T-cell (primary cell): ENCODE data around the gene CCR5AS.
"Not testable (repeated sequence)": the region's sequence is repeated elsewhere in the genome, so short reads cannot be mapped to it uniquely, and the experiment has no call there.

ENCODE experiments used
- ATAC-seq, 4 experiments: fragments of 200-7000 bp in 3 of 4; fragments of 150-1000 bp in 1 of 4; cut with Tn5 transposase; replicated peaks in 1 of 4; 1 replicate in 3 of 4; 2 replicates in 1 of 4; pipeline ENCODE4 v1.10.0; 2021; ENCODE audit warnings: moderate library complexity in 3 of 4, mild to moderate bottlenecking in 2 of 4, moderate number of reproducible peaks in 1 of 4
- CTCF ChIA-PET, 2 donors: fragments of 300-600 bp; sonication (Branson Sonifier 250); formaldehyde crosslinking; loops; one replicate each; lab custom pipeline; 2022; ENCODE audit warnings: antibody characterized with exemption in 2 of 2; lab: Charles Lee
- POLR2A ChIA-PET, 2 donors: fragments of 300-600 bp; sonication (Branson Sonifier 250); formaldehyde crosslinking; loops; one replicate each; lab custom pipeline; 2022; ENCODE audit warnings: antibody characterized with exemption in 2 of 2; lab: Charles Lee
- DNase-seq, 35 experiments: peaks; one replicate each; pipeline versions ENCODE4 v3.0.0 to v3.0.0-alpha.2; 2013 to 2023
- H3K27ac ChIP-seq: one replicate; pipeline ENCODE4 v1.5.1; 2013; ENCODE audit warnings: low read length
- H3K27me3 ChIP-seq, 2 experiments: replicated peaks in 1 of 2; 1 replicate in 1 of 2; 2 replicates in 1 of 2; pipeline versions ENCODE4 v1.6.1 to v1.7.0; 2013; ENCODE audit warnings: low read length in 1 of 2, mixed read lengths in 1 of 2; ENCODE audit not compliant: control insufficient read depth in 2 of 2, insufficient read depth in 2 of 2; ENCODE audit errors: extremely low read depth in 1 of 2
- H3K36me3 ChIP-seq, 2 donors: 1 replicate in 1 of 2; 2 replicates in 1 of 2; pipeline versions ENCODE4 v1.6.1 to v1.7.0; 2013; ENCODE audit warnings: low read length in 1 of 2; ENCODE audit not compliant: control insufficient read depth in 2 of 2, insufficient read depth in 1 of 2; ENCODE audit errors: extremely low read depth in 1 of 2
- H3K4me1 ChIP-seq, 2 experiments: 1 replicate in 1 of 2; 2 replicates in 1 of 2; pipeline versions ENCODE4 v1.6.1 to v1.7.0; 2013; ENCODE audit warnings: low read length in 2 of 2, mixed read lengths in 1 of 2; ENCODE audit not compliant: insufficient read depth in 2 of 2, control insufficient read depth in 1 of 2; ENCODE audit errors: extremely low read depth in 1 of 2
- H3K4me3 ChIP-seq, 2 donors: 1 replicate in 1 of 2; 2 replicates in 1 of 2; pipeline versions ENCODE4 v1.5.1 to v1.7.0; 2013; ENCODE audit warnings: mild to moderate bottlenecking in 2 of 2, low read length in 1 of 2, moderate library complexity in 1 of 2; ENCODE audit not compliant: control insufficient read depth in 1 of 2; ENCODE audit errors: extremely low read depth in 1 of 2
- H3K9me3 ChIP-seq: 2 replicates; pipeline ENCODE4 v1.7.0; 2013
- H3K27ac Mint-ChIP-seq, 2 donors: one replicate each; pipeline ENCODE4 v1.8.0; 2020 to 2021; ENCODE audit warnings: mild to moderate bottlenecking in 2 of 2, mixed read lengths in 2 of 2
- H3K27me3 Mint-ChIP-seq, 2 donors: one replicate each; pipeline ENCODE4 v1.8.0; 2021 to 2022; ENCODE audit warnings: mixed read lengths in 2 of 2
- H3K36me3 Mint-ChIP-seq: one replicate; pipeline ENCODE4 v1.8.0; 2021; ENCODE audit warnings: mixed read lengths
- H3K4me1 Mint-ChIP-seq, 3 donors: one replicate each; pipeline ENCODE4 v1.8.0; 2020 to 2022; ENCODE audit warnings: mixed read lengths in 3 of 3, mild to moderate bottlenecking in 1 of 3
- H3K4me3 Mint-ChIP-seq, 3 donors: one replicate each; pipeline ENCODE4 v1.8.0; 2020 to 2022; ENCODE audit warnings: mild to moderate bottlenecking in 3 of 3, mixed read lengths in 3 of 3, moderate library complexity in 3 of 3
- H3K9me3 Mint-ChIP-seq, 3 donors: one replicate each; pipeline ENCODE4 v1.8.0; 2020 to 2022; ENCODE audit warnings: mixed read lengths in 3 of 3
- WGBS: methylation state at CpG from one replicate; pipeline ENCODE4 v1.1.5; 2013; ENCODE audit warnings: missing lambda C conversion rate; ENCODE audit not compliant: insufficient coverage; 5-methylcytosine and 5-hydroxymethylcytosine counted together

The CCR5AS gene

DNA sequence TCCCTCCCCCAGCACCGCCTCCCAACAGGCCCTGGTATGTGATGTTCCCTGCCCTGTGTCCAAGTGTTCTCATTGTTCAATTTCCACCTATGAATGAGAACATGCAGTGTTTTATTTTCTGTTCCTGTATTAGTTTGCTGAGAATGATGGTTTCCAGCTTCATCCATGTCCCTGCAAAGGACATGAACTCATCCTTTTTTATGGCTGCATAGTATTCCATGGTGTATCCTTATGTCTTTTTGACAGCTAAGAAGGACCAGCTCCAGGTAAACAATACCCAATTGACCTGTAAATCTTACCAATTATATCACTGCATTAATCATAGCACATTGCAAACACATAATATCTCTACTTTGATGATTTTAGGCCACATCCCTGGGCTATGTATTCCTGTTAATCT is 24.0 kb upstream of the CCR5AS start:
- H3K36me3 ChIP-seq, H3K27me3 ChIP-seq, ATAC-seq, POLR2A ChIA-PET, H3K4me1 ChIP-seq, H3K9me3 ChIP-seq, H3K4me3 Mint-ChIP-seq, H3K27ac Mint-ChIP-seq, H3K36me3 Mint-ChIP-seq, DNase-seq, H3K27ac ChIP-seq, H3K27me3 Mint-ChIP-seq, H3K4me3 ChIP-seq: not testable (repeated sequence)
- peaks cover 13 to 20% (median 16%) of the 10 kb centered on the region in 3 donors for H3K4me1 Mint-ChIP-seq
- CTCF ChIA-PET, result interaction anchor here in 1 of 2 donors (1.0 kb wide), 1 partner anchor 199 kb away, joined by 3 read pairs; no protein-coding TSS in a partner anchor
- H3K9me3 Mint-ChIP-seq, result peaks cover 12 to 21% (median 14%) of the 10 kb centered on the region in 3 donors
- WGBS, result no CpG with 5 or more reads among the region's 1 CpG

GRCh38 chr3:46429671-46430070 is 22.8 kb upstream of the CCR5AS start:
- ChIA-PET CTCF (interaction anchor here in 1 of 2 donors (0.6 kb wide), 1 partner anchor 23 kb away, joined by 3 read pairs; no protein-coding TSS in a partner anchor), POLR2A (interaction anchor here in 1 of 2 donors (0.6 kb wide), 1 partner anchor 63 kb away, joined by 4 read pairs; no protein-coding TSS in a partner anchor)
- DNase-seq, result no peak
- H3K36me3 ChIP-seq, result no peaks in the 10 kb centered on the region
- peaks cover 0 to 5% of the 10 kb centered on the region in 2 experiments for H3K4me1 ChIP-seq
- H3K27ac Mint-ChIP-seq, result no peak overlapping the region
- ATAC-seq, result no peak
- H3K4me1 Mint-ChIP-seq, result peaks cover 13 to 19% (median 16%) of the 10 kb centered on the region in 3 donors
- peaks cover 5% of the 10 kb centered on the region for H3K36me3 Mint-ChIP-seq
- H3K27ac ChIP-seq, result no peak overlapping the region
- WGBS, result 86% methylated on average over 3 of the region's 5 CpGs
- no peaks in the 10 kb centered on the region for H3K27me3 Mint-ChIP-seq
- peaks cover 12 to 21% (median 14%) of the 10 kb centered on the region in 3 donors for H3K9me3 Mint-ChIP-seq
- no peaks in the 10 kb centered on the region for H3K27me3 ChIP-seq
- no peak overlapping the region for H3K4me3 Mint-ChIP-seq
- H3K9me3 ChIP-seq, result no peaks in the 10 kb centered on the region
- no peak overlapping the region for H3K4me3 ChIP-seq

DNA sequence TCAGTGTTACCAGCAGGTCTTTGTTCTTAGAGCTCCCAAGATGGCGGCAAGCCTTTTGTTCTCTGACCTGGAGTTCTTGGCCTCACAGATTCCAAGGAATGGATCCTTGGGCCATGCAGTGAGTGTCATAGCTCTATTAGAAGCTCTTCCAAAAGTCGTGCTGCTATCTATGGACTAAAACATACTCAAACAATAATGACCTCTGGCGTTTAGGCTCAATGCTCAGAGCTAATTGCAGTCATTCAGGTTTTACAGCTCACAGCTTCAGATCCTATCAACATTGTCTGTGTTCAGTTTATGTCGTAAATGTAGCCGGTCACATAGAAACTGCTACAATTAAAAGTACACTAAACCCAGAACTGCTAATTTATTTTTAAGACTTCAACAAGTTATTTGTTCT is 22.4 kb upstream of the CCR5AS start:
- H3K4me1 ChIP-seq, result peaks cover 0 to 5% of the 10 kb centered on the region in 2 experiments
- H3K27ac ChIP-seq, result no peak overlapping the region
- no peaks in the 10 kb centered on the region for H3K9me3 ChIP-seq
- Mint-ChIP-seq H3K4me3 (no peak overlapping the region), H3K27ac (no peak overlapping the region), H3K9me3 (peaks cover 12 to 21% (median 14%) of the 10 kb centered on the region in 3 donors), H3K27me3 (no peaks in the 10 kb centered on the region), H3K36me3 (peaks cover 5% of the 10 kb centered on the region), H3K4me1 (peaks cover 13 to 19% (median 16%) of the 10 kb centered on the region in 3 donors)
- ATAC-seq (no peak), DNase-seq (no peak)
- 89% methylated on average over 3 of the region's 5 CpGs for WGBS
- no peaks in the 10 kb centered on the region for H3K27me3 ChIP-seq
- POLR2A ChIA-PET, result no interaction called here
- CTCF ChIA-PET, result interaction anchor here in 1 of 2 donors (0.6 kb wide), 1 partner anchor 23 kb away, joined by 3 read pairs; no protein-coding TSS in a partner anchor
- H3K4me3 ChIP-seq, result no peak overlapping the region
- no peaks in the 10 kb centered on the region for H3K36me3 ChIP-seq

DNA sequence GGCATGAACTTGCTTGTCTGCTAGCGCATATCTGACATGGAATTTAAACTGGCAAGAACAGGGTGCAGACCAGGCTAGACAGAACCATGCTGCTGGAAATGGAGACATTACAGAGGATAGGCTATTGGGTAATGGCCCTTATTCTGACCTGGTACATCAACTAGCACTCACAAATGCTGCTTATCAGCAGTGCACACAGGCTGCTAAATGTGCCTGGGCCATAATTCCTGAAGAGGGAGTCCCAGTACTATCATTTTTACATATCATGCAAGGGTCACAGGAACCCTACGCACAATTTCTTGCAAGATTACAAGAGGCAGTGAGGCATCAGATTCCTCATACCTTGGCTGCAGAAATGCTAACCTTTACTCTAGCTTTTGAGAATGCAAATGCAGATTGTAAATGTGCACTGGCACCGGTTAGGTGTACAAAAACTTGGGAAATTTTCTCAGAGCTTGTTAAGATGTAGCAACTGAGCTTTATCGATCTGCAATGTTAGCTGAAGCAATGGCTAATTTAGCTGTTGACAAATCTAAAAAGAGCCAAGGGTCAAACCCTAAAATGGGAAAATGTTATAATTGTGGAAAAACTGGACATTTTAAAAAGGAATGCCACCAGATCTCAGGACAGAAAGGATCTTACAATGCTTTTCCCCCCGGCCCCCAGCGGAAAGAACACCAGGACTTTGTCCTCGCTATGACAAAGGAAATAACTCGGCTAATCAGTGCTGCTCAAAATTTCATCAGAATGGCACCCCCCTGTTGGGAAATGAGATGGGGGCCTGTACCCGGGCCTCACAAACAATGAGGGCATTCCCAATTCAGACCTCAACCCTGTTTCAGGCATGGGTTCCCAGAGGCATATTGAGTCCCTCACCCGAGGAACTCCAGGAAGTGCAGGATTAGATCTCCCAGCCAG is 21.3 kb upstream of the CCR5AS start:
- ChIA-PET CTCF (no interaction called here), POLR2A (no interaction called here)
- H3K27me3 Mint-ChIP-seq, result no peaks in the 10 kb centered on the region
- DNase-seq, result no peak
- Histone ChIP-seq H3K4me3 (no peak overlapping the region), H3K4me1 (peaks cover 0 to 5% of the 10 kb centered on the region in 2 experiments), H3K27ac (no peak overlapping the region), H3K27me3 (no peaks in the 10 kb centered on the region), H3K9me3 (no peaks in the 10 kb centered on the region), H3K36me3 (no peaks in the 10 kb centered on the region)
- H3K9me3 Mint-ChIP-seq, result peaks cover 8 to 18% (median 14%) of the 10 kb centered on the region in 3 donors
- no peak for ATAC-seq
- 86% methylated on average over 7 of the region's 10 CpGs for WGBS
- H3K36me3 Mint-ChIP-seq, result peaks cover 5% of the 10 kb centered on the region
- peaks cover 13 to 16% (median 13%) of the 10 kb centered on the region in 3 donors for H3K4me1 Mint-ChIP-seq
- no peak overlapping the region for H3K4me3 Mint-ChIP-seq
- H3K27ac Mint-ChIP-seq, result no peak overlapping the region

DNA sequence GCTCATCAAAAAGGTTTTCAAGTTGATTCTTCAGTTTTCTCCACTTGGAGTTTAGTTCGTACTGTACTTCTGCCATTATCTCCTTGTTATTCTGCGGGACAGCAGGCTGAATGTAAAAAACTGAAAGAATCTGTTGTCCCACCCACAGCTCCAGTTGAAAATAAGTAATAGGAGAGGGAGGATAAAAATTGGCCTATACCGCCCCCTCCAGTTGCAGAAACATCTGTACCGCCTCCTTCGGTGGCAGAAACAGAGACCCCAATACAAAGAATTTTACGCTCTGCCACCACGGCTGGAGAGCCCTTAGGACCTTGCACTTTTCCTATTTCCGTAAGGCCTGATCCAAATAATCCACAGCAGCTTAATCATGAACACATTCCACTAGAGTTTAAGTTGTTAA is 20.5 kb upstream of the CCR5AS start:
- H3K27ac Mint-ChIP-seq, DNase-seq, H3K36me3 Mint-ChIP-seq, H3K4me1 ChIP-seq, ATAC-seq, H3K27ac ChIP-seq, H3K36me3 ChIP-seq, CTCF ChIA-PET, H3K4me3 ChIP-seq, H3K9me3 ChIP-seq, H3K4me3 Mint-ChIP-seq, H3K27me3 Mint-ChIP-seq, H3K27me3 ChIP-seq, POLR2A ChIA-PET: not testable (repeated sequence)
- Mint-ChIP-seq H3K9me3 (peaks cover 5 to 12% (median 12%) of the 10 kb centered on the region in 3 donors), H3K4me1 (peaks cover 10 to 13% (median 12%) of the 10 kb centered on the region in 3 donors)
- WGBS, result 90% methylated on average over 4 of the region's 8 CpGs

- H3K9me3 Mint-ChIP-seq, CTCF ChIA-PET, H3K4me1 ChIP-seq, ATAC-seq, DNase-seq, H3K27ac ChIP-seq, H3K27me3 Mint-ChIP-seq, H3K36me3 Mint-ChIP-seq, H3K27ac Mint-ChIP-seq, H3K36me3 ChIP-seq, H3K4me3 ChIP-seq, H3K27me3 ChIP-seq, POLR2A ChIA-PET, H3K4me3 Mint-ChIP-seq, H3K9me3 ChIP-seq: not testable (repeated sequence)
- WGBS, result 29% methylated on average over 1 of the region's 4 CpGs
- peaks cover 10 to 13% (median 12%) of the 10 kb centered on the region in 3 donors for H3K4me1 Mint-ChIP-seq
Observed at GRCh38 chr3:46426476-46426875, 19.6 kb upstream of the CCR5AS start.
